Neural cell (in vitro differentiated cells): ENCODE results near the gene CA11. TPM values are rescaled to one million over a fixed set of nuclear protein-coding genes. Genes with fewer than 3 reads are reported as not detected.

Source experiments
- H2AFZ ChIP-seq: fragments of 200-600, 300-800 bp; sonication (generic), shearing (Covaris generic); 2 replicates; pipeline ENCODE4 v1.6.0; 2014; ENCODE audit warnings: low read depth, mild to moderate bottlenecking, antibody characterized with exemption, low read length, moderate library complexity
- H3F3A ChIP-seq: fragments of 200-600 bp; shearing (Covaris generic); 2 replicates; pipeline ENCODE4 v1.6.1; 2016; ENCODE audit warnings: mild to moderate bottlenecking, moderate library complexity, mixed read lengths, antibody characterized with exemption, low read length; ENCODE audit not compliant: insufficient read depth, poor library complexity, severe bottlenecking
- H3K27ac ChIP-seq: fragments of 200-600, 300-800 bp; sonication (generic), shearing (Covaris generic); 2 replicates; pipeline ENCODE4 v1.5.1; 2014; ENCODE audit warnings: mild to moderate bottlenecking, low read length, moderate library complexity
- H3K27me3 ChIP-seq: fragments of 300-800, 200-600 bp; sonication (generic), shearing (Covaris generic); 2 replicates; pipeline ENCODE4 v1.6.0; 2014; ENCODE audit warnings: mild to moderate bottlenecking, low read depth, low read length, moderate library complexity; ENCODE audit not compliant: insufficient read depth
- H3K36me3 ChIP-seq: fragments of 300-800, 200-600 bp; sonication (generic), shearing (Covaris generic); 2 replicates; pipeline ENCODE4 v1.5.1; 2014; ENCODE audit warnings: mild to moderate bottlenecking, antibody characterized with exemption, low read length, moderate library complexity; ENCODE audit not compliant: insufficient read depth
- H3K4me2 ChIP-seq: fragments of 300-800, 200-600 bp; sonication (generic), shearing (Covaris generic); 2 replicates; pipeline ENCODE4 v1.6.0; 2014; ENCODE audit warnings: mild to moderate bottlenecking, low read length
- H3K4me3 ChIP-seq: fragments of 300-800, 200-600 bp; sonication (generic), shearing (Covaris generic); 2 replicates; pipeline ENCODE4 v1.5.1; 2014; ENCODE audit warnings: mild to moderate bottlenecking, low read length, moderate library complexity
- H3K79me2 ChIP-seq: fragments of 200-600 bp; shearing (Covaris generic); replicated peaks from 2 replicates; pipeline ENCODE4 v1.6.0; 2014; ENCODE audit warnings: mild to moderate bottlenecking, low read length, moderate library complexity; ENCODE audit not compliant: insufficient read depth
- H3K9ac ChIP-seq: fragments of 300-800, 200-600 bp; sonication (generic), shearing (Covaris generic); 2 replicates; pipeline ENCODE4 v1.6.1; 2016; ENCODE audit warnings: mild to moderate bottlenecking, low read length, mixed read lengths
- H3K9me2 ChIP-seq: fragments of 200-600 bp; shearing (Covaris generic); 2 replicates; pipeline ENCODE4 v1.6.1; 2016; ENCODE audit warnings: mild to moderate bottlenecking, low read length, mixed read lengths; ENCODE audit not compliant: insufficient read depth
- H3K9me3 ChIP-seq: fragments of 200-600, 300-800 bp; sonication (generic), shearing (Covaris generic); 2 replicates; pipeline ENCODE4 v1.6.1; 2016; ENCODE audit warnings: mild to moderate bottlenecking, mixed run types, low read length, moderate library complexity, mixed read lengths
- H4K20me1 ChIP-seq: fragments of 200-600 bp; shearing (Covaris generic); 2 replicates; pipeline ENCODE4 v1.6.1; 2016; ENCODE audit warnings: mild to moderate bottlenecking, mixed run types; ENCODE audit not compliant: insufficient read depth
- EP300 ChIP-seq: fragments of 450-650 bp; conservative IDR thresholded peaks from 2 replicates; pipeline ENCODE4 v1.6.1; 2014; ENCODE audit warnings: antibody characterized with exemption, mild to moderate bottlenecking, moderate library complexity; ENCODE audit not compliant: poor library complexity, severe bottlenecking
- EZH2 ChIP-seq: fragments of 200-600, 300-800 bp; shearing (Covaris generic), sonication (generic); IDR thresholded peaks from 2 replicates; pipeline ENCODE4 v1.6.1; 2014; ENCODE audit warnings: antibody characterized with exemption, low read length, borderline replicate concordance, mild to moderate bottlenecking; ENCODE audit not compliant: insufficient read depth, poor library complexity, severe bottlenecking
- MXI1 ChIP-seq: fragments of 450-650 bp; conservative IDR thresholded peaks from 2 replicates; pipeline ENCODE4 v1.6.1; 2014; ENCODE audit warnings: antibody characterized with exemption, mild to moderate bottlenecking; ENCODE audit not compliant: poor library complexity, severe bottlenecking
- POLR2AphosphoS5 ChIP-seq: IDR thresholded peaks from 2 replicates; pipeline ENCODE4 v1.6.1; 2012
- RAD21 ChIP-seq: fragments of 450-650 bp; conservative IDR thresholded peaks from 2 replicates; pipeline ENCODE4 v1.6.1; 2014; ENCODE audit warnings: antibody characterized with exemption, mild to moderate bottlenecking, moderate library complexity
- SMC3 ChIP-seq: fragments of 450-650 bp; conservative IDR thresholded peaks from 2 replicates; pipeline ENCODE4 v1.6.1; 2014; ENCODE audit warnings: antibody characterized with exemption, mild to moderate bottlenecking, moderate library complexity; ENCODE audit not compliant: poor library complexity
- TAF1 ChIP-seq: IDR thresholded peaks from 2 replicates; pipeline ENCODE4 v1.6.1; 2012; ENCODE audit warnings: low read depth
- polyA plus RNA-seq: library from polyadenylated mRNA; depleted of rRNA; stranded (reverse); fragments of >200 nt; gene quantifications from 2 replicates; pipeline ENCODE4 v1.2.3, GENCODE V29; 2014
- TF ChIP-seq, protein P1 (sequence below): IDR thresholded peaks from 2 replicates; pipeline ENCODE4 v1.6.1; 2012; ENCODE audit warnings: borderline replicate concordance
- TF ChIP-seq, protein P2 (sequence below): fragments of 450-650 bp; IDR thresholded peaks from 2 replicates; pipeline ENCODE4 v1.5.1; 2014; ENCODE audit warnings: antibody characterized with exemption, mild to moderate bottlenecking, moderate library complexity; ENCODE audit not compliant: poor library complexity, severe bottlenecking

CA11 gene
- polyA plus RNA-seq, 1 donor from 2014 or later, result 108 TPM

DNA sequence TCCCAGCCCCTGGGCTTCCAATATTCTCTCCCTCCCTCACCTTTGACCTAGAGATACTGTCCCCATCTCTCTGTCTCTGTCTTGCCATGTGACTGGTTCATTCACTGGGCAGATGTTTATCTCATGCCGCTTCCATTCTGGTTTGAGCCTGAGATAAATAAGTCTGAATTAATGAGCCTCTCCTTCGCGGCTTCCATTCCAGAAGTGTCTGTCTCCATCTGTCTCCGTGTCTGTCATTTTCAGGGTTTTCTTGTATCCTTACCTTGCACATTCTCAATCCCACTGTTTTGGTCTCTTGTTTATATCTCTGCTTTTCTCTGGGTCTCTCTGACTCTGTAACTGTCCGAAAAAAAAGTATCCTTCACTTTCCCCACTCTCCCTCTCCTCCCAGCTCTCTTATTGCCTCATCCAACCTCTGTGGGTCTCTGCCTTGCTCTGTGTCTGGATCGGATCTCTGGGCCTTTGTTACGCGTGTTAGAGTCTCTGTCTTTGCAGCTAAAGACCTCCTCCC lies 22.4 kb downstream of the CA11 start:
- peak overlapping the region; percentile 77 for H3K9ac ChIP-seq
- peak overlapping the region; percentile 51 for H2AFZ ChIP-seq
- peak; percentile 66 for TF ChIP-seq TAF1
- no peak for TF ChIP-seq MXI1
- TF ChIP-seq SMC3, result no peak
- TF ChIP-seq, protein P1, sequence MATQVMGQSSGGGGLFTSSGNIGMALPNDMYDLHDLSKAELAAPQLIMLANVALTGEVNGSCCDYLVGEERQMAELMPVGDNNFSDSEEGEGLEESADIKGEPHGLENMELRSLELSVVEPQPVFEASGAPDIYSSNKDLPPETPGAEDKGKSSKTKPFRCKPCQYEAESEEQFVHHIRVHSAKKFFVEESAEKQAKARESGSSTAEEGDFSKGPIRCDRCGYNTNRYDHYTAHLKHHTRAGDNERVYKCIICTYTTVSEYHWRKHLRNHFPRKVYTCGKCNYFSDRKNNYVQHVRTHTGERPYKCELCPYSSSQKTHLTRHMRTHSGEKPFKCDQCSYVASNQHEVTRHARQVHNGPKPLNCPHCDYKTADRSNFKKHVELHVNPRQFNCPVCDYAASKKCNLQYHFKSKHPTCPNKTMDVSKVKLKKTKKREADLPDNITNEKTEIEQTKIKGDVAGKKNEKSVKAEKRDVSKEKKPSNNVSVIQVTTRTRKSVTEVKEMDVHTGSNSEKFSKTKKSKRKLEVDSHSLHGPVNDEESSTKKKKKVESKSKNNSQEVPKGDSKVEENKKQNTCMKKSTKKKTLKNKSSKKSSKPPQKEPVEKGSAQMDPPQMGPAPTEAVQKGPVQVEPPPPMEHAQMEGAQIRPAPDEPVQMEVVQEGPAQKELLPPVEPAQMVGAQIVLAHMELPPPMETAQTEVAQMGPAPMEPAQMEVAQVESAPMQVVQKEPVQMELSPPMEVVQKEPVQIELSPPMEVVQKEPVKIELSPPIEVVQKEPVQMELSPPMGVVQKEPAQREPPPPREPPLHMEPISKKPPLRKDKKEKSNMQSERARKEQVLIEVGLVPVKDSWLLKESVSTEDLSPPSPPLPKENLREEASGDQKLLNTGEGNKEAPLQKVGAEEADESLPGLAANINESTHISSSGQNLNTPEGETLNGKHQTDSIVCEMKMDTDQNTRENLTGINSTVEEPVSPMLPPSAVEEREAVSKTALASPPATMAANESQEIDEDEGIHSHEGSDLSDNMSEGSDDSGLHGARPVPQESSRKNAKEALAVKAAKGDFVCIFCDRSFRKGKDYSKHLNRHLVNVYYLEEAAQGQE, result peak; percentile 92
- peak; percentile 90 for TF ChIP-seq POLR2AphosphoS5
- no peak for TF ChIP-seq RAD21
- TF ChIP-seq, protein P2, sequence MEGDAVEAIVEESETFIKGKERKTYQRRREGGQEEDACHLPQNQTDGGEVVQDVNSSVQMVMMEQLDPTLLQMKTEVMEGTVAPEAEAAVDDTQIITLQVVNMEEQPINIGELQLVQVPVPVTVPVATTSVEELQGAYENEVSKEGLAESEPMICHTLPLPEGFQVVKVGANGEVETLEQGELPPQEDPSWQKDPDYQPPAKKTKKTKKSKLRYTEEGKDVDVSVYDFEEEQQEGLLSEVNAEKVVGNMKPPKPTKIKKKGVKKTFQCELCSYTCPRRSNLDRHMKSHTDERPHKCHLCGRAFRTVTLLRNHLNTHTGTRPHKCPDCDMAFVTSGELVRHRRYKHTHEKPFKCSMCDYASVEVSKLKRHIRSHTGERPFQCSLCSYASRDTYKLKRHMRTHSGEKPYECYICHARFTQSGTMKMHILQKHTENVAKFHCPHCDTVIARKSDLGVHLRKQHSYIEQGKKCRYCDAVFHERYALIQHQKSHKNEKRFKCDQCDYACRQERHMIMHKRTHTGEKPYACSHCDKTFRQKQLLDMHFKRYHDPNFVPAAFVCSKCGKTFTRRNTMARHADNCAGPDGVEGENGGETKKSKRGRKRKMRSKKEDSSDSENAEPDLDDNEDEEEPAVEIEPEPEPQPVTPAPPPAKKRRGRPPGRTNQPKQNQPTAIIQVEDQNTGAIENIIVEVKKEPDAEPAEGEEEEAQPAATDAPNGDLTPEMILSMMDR, result no peak
- no peak for TF ChIP-seq EZH2
- no peak for TF ChIP-seq EP300
- peaks cover 5% of the 10 kb centered on the region for H3F3A ChIP-seq
- H3K27me3 ChIP-seq, result no peaks in the 10 kb centered on the region
- H3K79me2 ChIP-seq, result peaks cover 19% of the 10 kb centered on the region
- H3K4me3 ChIP-seq, result peak overlapping the region; percentile 90
- H3K27ac ChIP-seq, result peak overlapping the region; percentile 93
- no peaks in the 10 kb centered on the region for H3K9me2 ChIP-seq
- H3K9me3 ChIP-seq, result no peaks in the 10 kb centered on the region
- no peaks in the 10 kb centered on the region for H3K36me3 ChIP-seq
- H3K4me2 ChIP-seq, result peak overlapping the region; percentile 74
- no peaks in the 10 kb centered on the region for H4K20me1 ChIP-seq

- Histone ChIP-seq H3K27ac (peak overlapping the region; percentile 83), H3K4me3 (peak overlapping the region; percentile 88), H3K36me3 (peaks cover 3% of the 10 kb centered on the region), H3F3A (peaks cover 5% of the 10 kb centered on the region), H4K20me1 (peaks cover 4% of the 10 kb centered on the region), H3K4me2 (peak overlapping the region; percentile 90), H3K79me2 (peaks cover 32% of the 10 kb centered on the region), H3K9me3 (no peaks in the 10 kb centered on the region), H3K27me3 (no peaks in the 10 kb centered on the region), H3K9me2 (no peaks in the 10 kb centered on the region), H3K9ac (peak overlapping the region; percentile 68), H2AFZ (peak overlapping the region; percentile 37)
- no peak for TF ChIP-seq MXI1
- TF ChIP-seq EZH2, result no peak
- no peak for TF ChIP-seq POLR2AphosphoS5
- TF ChIP-seq, protein P2, result no peak
- TF ChIP-seq, protein P1, result no peak
Observed at GRCh38 chr19:48619692-48620585, 26.0 kb downstream of the CA11 start.
